IPS-15b (cell line): ENCODE data around the gene ANKRD50.

ENCODE experiments used
- H3K27me3 ChIP-seq: one replicate; pipeline ENCODE4 v1.6.1; 2013; ENCODE audit warnings: low read length; ENCODE audit not compliant: control insufficient read depth, insufficient read depth
- H3K36me3 ChIP-seq: one replicate; pipeline ENCODE4 v1.6.1; 2013; ENCODE audit warnings: low read length; ENCODE audit not compliant: control insufficient read depth, insufficient read depth
- H3K4me1 ChIP-seq: one replicate; pipeline ENCODE4 v1.6.1; 2013; ENCODE audit warnings: mild to moderate bottlenecking, low read length; ENCODE audit not compliant: control insufficient read depth, insufficient read depth
- H3K4me3 ChIP-seq: one replicate; pipeline ENCODE4 v1.5.1; 2013; ENCODE audit warnings: low read depth, low read length
- H3K9ac ChIP-seq: one replicate; pipeline ENCODE4 v1.6.1; 2013; ENCODE audit warnings: low read depth, mild to moderate bottlenecking, low read length
- H3K9me3 ChIP-seq: one replicate; pipeline ENCODE4 v1.6.1; 2013; ENCODE audit warnings: mild to moderate bottlenecking, low read length; ENCODE audit not compliant: control insufficient read depth, insufficient read depth

Gene ANKRD50

DNA sequence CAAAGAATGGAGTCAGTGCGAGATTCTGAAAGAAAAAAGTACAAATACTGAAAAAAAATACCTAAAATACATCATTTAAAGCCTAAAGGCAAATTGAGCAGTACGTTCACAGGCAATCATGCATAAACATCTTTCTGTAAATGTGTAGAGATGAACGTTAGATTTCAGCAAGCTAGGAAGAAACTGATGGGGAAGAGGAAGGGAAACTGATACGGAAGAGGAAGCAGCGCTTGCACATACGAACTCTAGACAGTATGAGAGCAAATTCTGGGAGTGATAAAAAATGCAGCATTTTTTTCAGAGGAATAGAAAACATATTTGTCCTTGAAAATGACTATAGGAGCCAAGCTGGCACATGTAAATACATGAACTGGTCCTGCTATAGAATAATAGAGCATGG lies 9.4 kb downstream of the ANKRD50 start:
- H3K27me3 ChIP-seq, result no peaks in the 10 kb centered on the region
- H3K36me3 ChIP-seq, result no peaks in the 10 kb centered on the region
- no peak overlapping the region for H3K4me3 ChIP-seq
- H3K9me3 ChIP-seq, result no peaks in the 10 kb centered on the region
- H3K9ac ChIP-seq, result no peak overlapping the region
- H3K4me1 ChIP-seq, result peaks cover 3% of the 10 kb centered on the region

DNA sequence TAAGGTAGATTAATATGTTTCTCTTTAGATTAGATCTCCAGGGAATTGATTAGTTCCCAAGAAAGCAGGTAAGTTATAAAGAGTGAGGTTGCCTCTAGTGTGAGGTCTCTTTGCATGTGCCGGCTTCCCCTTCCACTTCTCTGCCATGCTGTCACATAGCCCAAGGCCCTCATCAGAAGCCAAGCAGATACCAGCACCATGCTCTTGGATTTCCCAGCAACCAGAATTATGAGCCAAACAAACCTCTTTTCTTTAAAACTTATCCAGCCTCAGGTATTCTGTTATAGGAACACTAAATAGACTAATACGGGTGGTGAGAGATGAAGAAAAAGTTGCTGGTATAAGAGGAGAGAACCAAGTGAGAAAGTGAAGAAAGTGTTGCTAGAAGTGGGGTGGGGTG lies 15.1 kb downstream of the ANKRD50 start:
- H3K4me1 ChIP-seq, result peaks cover 5% of the 10 kb centered on the region
- H3K4me3 ChIP-seq, result no peak overlapping the region
- no peak overlapping the region for H3K9ac ChIP-seq
- no peaks in the 10 kb centered on the region for H3K9me3 ChIP-seq
- H3K36me3 ChIP-seq, result no peaks in the 10 kb centered on the region
- H3K27me3 ChIP-seq, result no peaks in the 10 kb centered on the region

DNA sequence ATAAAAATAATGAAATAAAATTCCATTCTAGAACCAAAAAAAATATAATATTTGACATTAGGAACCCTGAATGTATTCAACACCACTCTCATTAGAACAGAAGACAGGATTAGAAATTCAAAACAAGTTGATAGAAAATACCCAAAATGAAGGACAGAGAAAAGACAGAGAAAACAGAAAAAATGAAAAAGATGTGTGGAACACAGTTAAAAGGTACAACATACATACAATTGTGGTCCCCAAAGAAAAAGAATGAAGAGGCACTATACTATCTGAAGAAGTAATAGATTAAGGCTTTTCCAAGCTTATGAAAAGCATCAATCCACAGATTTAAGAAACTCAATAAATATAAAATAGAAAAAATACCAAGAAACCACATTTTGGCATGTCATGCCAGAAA lies 16.4 kb downstream of the ANKRD50 start:
- Histone ChIP-seq H3K4me3 (no peak overlapping the region), H3K9ac (no peak overlapping the region), H3K36me3 (no peaks in the 10 kb centered on the region), H3K27me3 (no peaks in the 10 kb centered on the region), H3K4me1 (peaks cover 5% of the 10 kb centered on the region), H3K9me3 (no peaks in the 10 kb centered on the region)

DNA sequence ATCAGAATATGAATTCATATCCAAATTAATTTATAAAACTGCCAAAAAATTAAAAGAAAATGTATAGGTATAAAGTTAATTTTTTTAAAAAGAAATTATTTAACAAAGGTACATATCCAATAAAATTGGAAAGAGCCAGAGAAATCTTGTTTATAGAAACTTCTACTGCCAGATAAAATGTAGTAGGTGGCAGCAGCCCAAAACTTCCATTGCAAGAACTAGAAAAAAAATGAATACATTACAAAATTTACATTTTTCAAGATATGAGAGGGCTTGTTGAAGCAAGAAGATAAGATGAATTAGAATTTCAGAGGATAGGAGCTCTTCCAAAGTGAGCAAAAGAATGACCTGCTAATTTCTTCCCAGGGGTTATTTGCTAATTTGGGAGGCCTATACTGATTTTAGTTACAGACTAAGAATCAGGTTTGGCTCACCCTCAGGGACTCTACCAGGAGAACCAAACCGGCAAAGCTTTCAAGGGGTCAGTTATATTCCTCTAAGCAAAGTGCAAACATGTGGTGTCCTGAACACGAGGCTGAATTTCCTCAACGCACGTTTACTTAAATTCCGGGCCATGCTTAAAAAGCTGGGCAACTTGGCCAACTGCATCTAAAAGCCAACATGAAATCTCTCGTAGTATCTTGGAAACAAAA lies 17.5 kb downstream of the ANKRD50 start:
- Histone ChIP-seq H3K4me1 (peaks cover 5% of the 10 kb centered on the region), H3K27me3 (no peaks in the 10 kb centered on the region), H3K9ac (no peak overlapping the region), H3K9me3 (no peaks in the 10 kb centered on the region), H3K4me3 (no peak overlapping the region), H3K36me3 (no peaks in the 10 kb centered on the region)

DNA sequence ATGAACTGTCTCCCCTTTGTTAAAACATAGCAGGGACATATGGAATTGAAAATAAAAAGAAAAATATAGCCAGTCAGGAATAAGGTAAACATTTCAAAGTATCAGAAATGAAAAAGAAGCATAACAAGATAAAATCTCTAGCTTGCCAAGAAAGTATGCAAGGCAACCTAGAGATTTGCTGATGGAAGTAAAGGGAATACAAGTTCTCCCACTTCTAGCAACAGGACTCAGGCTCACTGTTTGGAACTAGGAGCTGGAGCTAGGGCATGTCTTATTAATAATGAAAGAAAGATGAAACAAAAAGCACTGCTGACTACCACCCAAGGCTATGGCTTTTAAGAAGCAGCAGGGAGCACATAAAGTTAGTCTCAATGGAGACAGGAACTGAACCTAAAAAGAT lies 18.2 kb downstream of the ANKRD50 start:
- no peak overlapping the region for H3K9ac ChIP-seq
- H3K36me3 ChIP-seq, result no peaks in the 10 kb centered on the region

DNA sequence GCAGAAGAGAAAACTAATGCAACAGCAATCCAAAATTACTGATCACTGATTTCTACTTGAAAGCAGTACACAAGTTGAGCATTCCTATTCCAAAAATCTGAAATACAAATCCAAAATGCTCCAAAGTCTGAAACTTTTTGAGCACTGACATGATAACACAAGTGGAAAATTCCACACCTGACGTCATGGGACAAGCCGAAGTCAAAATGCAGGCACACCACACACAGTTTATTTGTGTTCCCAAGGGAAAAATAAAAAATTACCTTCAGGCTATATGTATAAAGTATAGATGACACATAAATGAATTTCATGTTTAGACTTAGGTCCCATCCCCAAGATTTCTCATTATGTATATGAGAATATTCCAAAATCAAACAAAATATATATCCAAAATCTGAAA lies 20.7 kb downstream of the ANKRD50 start:
- H3K4me3 ChIP-seq, result no peak overlapping the region
- H3K36me3 ChIP-seq, result no peaks in the 10 kb centered on the region
- H3K4me1 ChIP-seq, result peaks cover 5% of the 10 kb centered on the region
- H3K9ac ChIP-seq, result no peak overlapping the region
- no peaks in the 10 kb centered on the region for H3K27me3 ChIP-seq
- H3K9me3 ChIP-seq, result no peaks in the 10 kb centered on the region

More for the DNA sequence above, 18.2 kb downstream of the ANKRD50 start:
- no peaks in the 10 kb centered on the region for H3K9me3 ChIP-seq
- no peak overlapping the region for H3K4me3 ChIP-seq
- no peaks in the 10 kb centered on the region for H3K27me3 ChIP-seq
- peaks cover 5% of the 10 kb centered on the region for H3K4me1 ChIP-seq

DNA sequence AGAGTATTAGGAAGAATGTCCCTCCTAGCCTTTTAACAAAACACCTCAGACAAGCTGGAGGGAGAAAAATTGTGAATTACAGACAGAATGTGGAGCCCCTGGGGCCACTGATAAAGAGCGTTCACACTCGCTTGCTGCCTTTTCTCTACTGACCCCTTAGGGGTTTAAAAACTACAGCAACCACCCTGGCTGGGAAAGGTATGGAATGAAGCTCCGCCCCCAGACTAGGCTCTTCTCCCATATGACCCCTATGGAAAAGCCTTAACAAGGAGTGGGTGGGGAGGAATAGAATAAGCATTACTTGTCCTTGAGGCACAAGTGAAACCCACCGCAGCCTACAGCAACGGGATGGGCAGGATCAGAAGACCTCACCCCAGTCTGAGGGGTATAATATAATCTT lies 26.3 kb downstream of the ANKRD50 start:
- no peaks in the 10 kb centered on the region for H3K27me3 ChIP-seq
- H3K9me3 ChIP-seq, result no peaks in the 10 kb centered on the region
- peaks cover 8% of the 10 kb centered on the region for H3K4me1 ChIP-seq
- H3K36me3 ChIP-seq, result no peaks in the 10 kb centered on the region
- no peak overlapping the region for H3K4me3 ChIP-seq
- no peak overlapping the region for H3K9ac ChIP-seq

DNA sequence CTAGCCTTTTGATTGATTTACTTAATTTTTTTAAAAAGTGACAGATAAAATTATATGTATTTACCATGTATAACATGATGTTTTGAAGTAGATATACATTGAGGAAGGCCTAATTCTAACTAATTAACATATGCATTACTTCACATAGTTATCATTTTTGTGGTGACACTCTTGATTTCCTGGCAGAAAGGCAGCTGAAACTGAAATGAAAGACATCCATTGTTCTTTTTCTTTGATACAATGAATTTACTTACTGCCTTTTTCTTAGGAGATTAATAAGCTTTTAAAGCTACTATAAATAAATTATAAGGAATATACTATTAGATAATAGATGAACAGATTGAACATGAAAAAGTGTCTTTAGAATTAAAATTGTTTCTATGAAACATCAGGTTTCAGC lies 26.7 kb downstream of the ANKRD50 start:
- Histone ChIP-seq H3K9me3 (no peaks in the 10 kb centered on the region), H3K4me3 (no peak overlapping the region), H3K4me1 (peaks cover 8% of the 10 kb centered on the region), H3K27me3 (no peaks in the 10 kb centered on the region), H3K9ac (no peak overlapping the region), H3K36me3 (no peaks in the 10 kb centered on the region)

DNA sequence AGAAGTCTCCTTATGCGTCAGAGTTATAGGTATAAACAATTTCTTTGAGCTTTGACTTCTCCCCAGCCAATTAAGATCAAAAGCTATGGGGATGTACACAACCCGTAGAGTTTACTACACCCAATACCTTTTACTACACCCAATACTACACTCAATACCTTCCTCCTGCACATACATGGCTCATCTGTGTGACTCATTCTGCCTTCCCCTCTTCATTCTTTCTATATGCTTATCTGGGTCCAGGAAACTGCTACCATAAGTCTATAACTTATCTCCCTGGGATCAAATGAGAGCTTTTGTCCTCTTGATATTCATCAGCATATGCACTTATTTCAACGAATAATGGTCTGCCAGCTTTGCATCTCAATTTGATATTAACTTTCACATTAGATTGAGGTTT lies 28.2 kb downstream of the ANKRD50 start:
- H3K36me3 ChIP-seq, result no peaks in the 10 kb centered on the region
- no peak overlapping the region for H3K9ac ChIP-seq
- no peak overlapping the region for H3K4me3 ChIP-seq
- H3K27me3 ChIP-seq, result no peaks in the 10 kb centered on the region
- H3K9me3 ChIP-seq, result no peaks in the 10 kb centered on the region
- H3K4me1 ChIP-seq, result peaks cover 8% of the 10 kb centered on the region

DNA sequence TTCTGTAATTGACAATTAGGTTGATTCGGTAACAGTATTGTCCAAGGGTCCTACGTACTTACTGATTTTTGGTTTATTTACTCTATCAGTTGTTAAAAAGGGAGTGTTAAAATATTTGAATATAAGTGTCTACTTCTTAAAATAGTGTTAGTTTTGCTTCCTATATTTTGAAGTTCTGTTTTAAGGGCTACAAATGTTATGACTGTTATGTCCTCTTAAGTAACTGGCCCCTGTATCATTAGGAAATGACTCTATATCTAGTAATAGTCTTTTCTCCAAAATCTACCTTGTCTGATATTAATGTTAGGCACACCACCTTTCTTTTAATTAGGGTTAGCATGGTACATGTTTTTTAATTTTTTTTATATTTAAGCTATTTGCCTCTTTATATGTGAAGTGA lies 30.1 kb downstream of the ANKRD50 start:
- H3K9ac ChIP-seq, result no peak overlapping the region
- H3K36me3 ChIP-seq, result no peaks in the 10 kb centered on the region
- peaks cover 8% of the 10 kb centered on the region for H3K4me1 ChIP-seq
- no peaks in the 10 kb centered on the region for H3K27me3 ChIP-seq
- H3K9me3 ChIP-seq, result no peaks in the 10 kb centered on the region
- no peak overlapping the region for H3K4me3 ChIP-seq

DNA sequence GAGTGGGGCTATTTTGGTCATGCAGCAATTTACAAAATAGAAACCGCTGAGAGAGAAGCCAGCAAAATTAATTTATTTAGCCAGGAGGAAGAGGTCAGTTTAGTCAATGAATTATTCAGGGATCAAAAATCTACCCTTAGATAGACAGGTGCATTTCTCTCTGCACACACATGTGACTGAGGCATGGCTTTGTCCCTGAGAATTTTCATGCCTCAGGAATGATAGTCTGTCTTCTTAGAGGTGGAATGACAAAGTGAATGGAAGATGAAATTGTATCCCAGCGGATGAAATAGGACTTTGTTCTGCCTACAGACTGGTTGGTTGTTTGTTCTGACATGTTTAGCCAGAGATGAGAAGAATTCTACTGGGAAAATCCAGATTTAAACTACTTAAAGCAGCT lies 46.0 kb downstream of the ANKRD50 start:
- Histone ChIP-seq H3K9ac (no peak overlapping the region), H3K4me3 (no peak overlapping the region), H3K9me3 (no peaks in the 10 kb centered on the region), H3K36me3 (peaks cover 15% of the 10 kb centered on the region), H3K27me3 (no peaks in the 10 kb centered on the region), H3K4me1 (no peaks in the 10 kb centered on the region)

DNA sequence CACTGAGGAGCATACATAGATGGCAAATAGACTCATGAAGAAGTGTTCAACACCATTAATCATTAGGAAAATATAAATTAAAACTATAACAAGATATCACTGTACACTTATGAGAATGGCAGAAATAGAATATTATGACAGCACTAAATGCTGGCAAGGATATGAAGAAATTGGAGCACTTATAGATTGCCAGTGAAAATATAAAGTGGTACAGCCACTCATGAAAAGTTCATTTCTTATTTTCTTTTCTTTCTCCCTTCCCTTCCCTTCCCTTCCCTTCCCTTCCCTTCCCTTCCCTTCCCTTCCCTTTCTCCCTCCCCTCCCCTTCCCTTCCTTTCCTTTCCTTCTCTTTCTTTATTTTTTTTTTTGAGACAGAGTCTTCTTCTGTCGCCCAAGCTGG lies 53.7 kb downstream of the ANKRD50 start:
- no peaks in the 10 kb centered on the region for H3K9me3 ChIP-seq
- no peaks in the 10 kb centered on the region for H3K27me3 ChIP-seq
- H3K9ac ChIP-seq, result no peak overlapping the region
- H3K36me3 ChIP-seq, result no peaks in the 10 kb centered on the region
- no peaks in the 10 kb centered on the region for H3K4me1 ChIP-seq
- H3K4me3 ChIP-seq, result no peak overlapping the region
